ENCODE data around the gene LARP4. TPM values are rescaled to one million over a fixed set of nuclear protein-coding genes. Genes with fewer than 3 reads are reported as not detected.
"Not testable (repeated sequence)": the region's sequence is repeated elsewhere in the genome, so short reads cannot be mapped to it uniquely, and the experiment has no call there.

The LARP4 gene
- total and polyA plus RNA-seq, 9 of the 15 experiments (the other 6 are each of a cell fraction or from before 2014, with no cell fraction given): 31.6 to 84.5 (median 52.4) TPM

DNA sequence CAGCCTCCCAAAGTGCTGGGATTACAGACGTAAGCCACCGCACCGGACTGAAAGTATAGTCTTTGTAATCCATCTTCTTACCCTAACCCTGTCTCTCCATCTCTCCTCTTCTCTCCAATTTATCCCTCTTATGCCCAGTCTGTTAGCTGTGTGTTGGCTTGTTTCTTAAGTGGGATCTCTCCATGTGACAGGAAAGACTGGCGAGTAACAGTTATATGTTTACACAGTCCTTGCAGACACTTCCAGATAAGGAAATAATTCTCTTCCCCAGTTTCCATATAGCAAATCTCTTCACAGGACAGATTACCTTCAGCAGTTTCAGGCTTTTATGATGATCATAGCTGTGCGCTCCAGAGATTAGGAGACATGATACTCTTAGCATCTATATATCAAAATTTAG lies 88.1 kb downstream of the LARP4 start:
- Histone ChIP-seq H3K4me1 (replicated peaks in 1 of 2; ENCODE audit: control insufficient read depth in 2 of 2, insufficient read depth in 2 of 2, low read length in 2 of 2) (no peaks in the 10 kb centered on the region; a peak in 1 of 5 replicates), H3K9me1 (ENCODE audit: control insufficient read depth, insufficient read depth, low read length) (no peaks in the 10 kb centered on the region), H4K20me1 (replicated peaks; ENCODE audit: control insufficient read depth, insufficient read depth, low read length) (no peaks in the 10 kb centered on the region), H3K79me2 (ENCODE audit: control insufficient read depth, insufficient read depth, low read length) (no peaks in the 10 kb centered on the region), H3K27me3 (ENCODE audit: control insufficient read depth in 2 of 2, insufficient read depth in 2 of 2, low read length in 2 of 2) (no peaks in the 10 kb centered on the region), H3K27ac (ENCODE audit: extremely low read depth, low read depth, low read length) (no peak overlapping the region), H3K4me2 (ENCODE audit: insufficient read depth, low read length) (no peak overlapping the region), H3K36me3 (ENCODE audit: control insufficient read depth, insufficient read depth, low read length) (no peaks in the 10 kb centered on the region), H3K4me3 (no peak overlapping the region), H3K9me3 (replicated peaks; ENCODE audit: control insufficient read depth, insufficient read depth, low read depth, low read length) (0 out of 2 replicates have a peak, but pooled peaks cover 3% of the 10 kb centered on the region), H3K9ac (ENCODE audit: insufficient read depth in 1 of 2, low read depth in 2 of 2, low read length in 2 of 2) (no peak overlapping the region), H2AFZ (ENCODE audit: low read depth, low read length) (0 out of 2 replicates have a peak overlapping the region, but pooled peaks have one; percentile 51)
- no peak for FAIRE-seq
- in situ Hi-C loops (cut with MboI): no loop called here
- DNase-seq (ENCODE audit: extremely low read depth in 1 of 4, low spot score in 3 of 4): no peak
- CTCF ChIA-PET (ENCODE audit: low intra/inter-chr PET ratio): no interaction called here
- TF ChIP-seq NCOA2 (IDR thresholded peaks at IDR 0.05; ENCODE audit: partially characterized antibody in 2 of 2): no peak
- TF ChIP-seq FOXA3 (CRISPR knock-in tag; conservative IDR thresholded peaks at IDR 0.05 in 1 of 2, IDR thresholded peaks at IDR 0.05 in 1 of 2): 0 out of 4 replicates have a peak, but pooled peaks of 1 of the 2 experiments have one; percentile 32
- TF ChIP-seq, protein P1, sequence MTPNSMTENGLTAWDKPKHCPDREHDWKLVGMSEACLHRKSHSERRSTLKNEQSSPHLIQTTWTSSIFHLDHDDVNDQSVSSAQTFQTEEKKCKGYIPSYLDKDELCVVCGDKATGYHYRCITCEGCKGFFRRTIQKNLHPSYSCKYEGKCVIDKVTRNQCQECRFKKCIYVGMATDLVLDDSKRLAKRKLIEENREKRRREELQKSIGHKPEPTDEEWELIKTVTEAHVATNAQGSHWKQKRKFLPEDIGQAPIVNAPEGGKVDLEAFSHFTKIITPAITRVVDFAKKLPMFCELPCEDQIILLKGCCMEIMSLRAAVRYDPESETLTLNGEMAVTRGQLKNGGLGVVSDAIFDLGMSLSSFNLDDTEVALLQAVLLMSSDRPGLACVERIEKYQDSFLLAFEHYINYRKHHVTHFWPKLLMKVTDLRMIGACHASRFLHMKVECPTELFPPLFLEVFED (CRISPR knock-in tag; conservative IDR thresholded peaks at IDR 0.05): no peak
- 51% methylated on average over 5 of the region's 5 CpGs for WGBS (ENCODE audit: insufficient coverage, low coverage, missing lambda C conversion rate)
- POLR2A ChIA-PET: interaction anchor here (0.6 to 1.4 kb wide), 3 partner anchors 20 to 778 kb away, joined by 4 read pairs; no protein-coding TSS in a partner anchor
- no peak for ATAC-seq
- BruUV-seq (replicated peaks): no TSS peak
- intact Hi-C loops (cut with micrococcal nuclease): no loop called here

DNA sequence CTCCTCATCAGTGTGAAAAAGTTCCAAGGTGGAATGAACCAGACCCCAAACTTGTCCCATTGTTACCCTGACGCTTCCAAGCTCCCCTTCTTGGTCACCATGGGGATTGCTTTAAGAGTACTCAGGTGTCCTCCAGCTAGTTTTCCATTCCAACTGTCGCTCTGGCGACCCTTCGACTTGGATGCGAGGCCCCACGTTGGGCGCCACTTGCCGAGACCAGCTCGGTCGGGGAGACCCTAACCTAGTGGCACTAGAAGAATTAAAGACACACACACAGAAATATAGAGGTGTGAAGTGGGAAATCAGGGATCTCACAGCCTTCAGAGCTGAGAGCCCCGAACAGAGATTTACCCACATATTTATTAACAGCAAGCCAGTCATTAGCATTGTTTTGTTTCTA lies 97.4 kb downstream of the LARP4 start:
- H3K9me3 ChIP-seq (replicated peaks; ENCODE audit: control insufficient read depth, insufficient read depth, low read depth, low read length); intact Hi-C loops (cut with micrococcal nuclease); in situ Hi-C loops (cut with MboI); H3K79me2 ChIP-seq (ENCODE audit: control insufficient read depth, insufficient read depth, low read length); H3K36me3 ChIP-seq (ENCODE audit: control insufficient read depth, insufficient read depth, low read length); H4K20me1 ChIP-seq (replicated peaks; ENCODE audit: control insufficient read depth, insufficient read depth, low read length); ATAC-seq; H3K27ac ChIP-seq (ENCODE audit: extremely low read depth, low read depth, low read length); H3K4me2 ChIP-seq (ENCODE audit: insufficient read depth, low read length); H2AFZ ChIP-seq (ENCODE audit: low read depth, low read length); POLR2A ChIA-PET; FAIRE-seq; H3K27me3 ChIP-seq (ENCODE audit: control insufficient read depth in 2 of 2, insufficient read depth in 2 of 2, low read length in 2 of 2); BruUV-seq (replicated peaks); H3K4me1 ChIP-seq (replicated peaks in 1 of 2; ENCODE audit: control insufficient read depth in 2 of 2, insufficient read depth in 2 of 2, low read length in 2 of 2); H3K9me1 ChIP-seq (ENCODE audit: control insufficient read depth, insufficient read depth, low read length); H3K9ac ChIP-seq (ENCODE audit: insufficient read depth in 1 of 2, low read depth in 2 of 2, low read length in 2 of 2); CTCF ChIA-PET (ENCODE audit: low intra/inter-chr PET ratio); H3K4me3 ChIP-seq: not testable (repeated sequence)
- peak in 1 of 4 experiments; percentile 45 for DNase-seq (ENCODE audit: extremely low read depth in 1 of 4, low spot score in 3 of 4)
- WGBS (ENCODE audit: insufficient coverage, low coverage, missing lambda C conversion rate): 56% methylated on average over 11 of the region's 11 CpGs
- TF ChIP-seq, protein P2, sequence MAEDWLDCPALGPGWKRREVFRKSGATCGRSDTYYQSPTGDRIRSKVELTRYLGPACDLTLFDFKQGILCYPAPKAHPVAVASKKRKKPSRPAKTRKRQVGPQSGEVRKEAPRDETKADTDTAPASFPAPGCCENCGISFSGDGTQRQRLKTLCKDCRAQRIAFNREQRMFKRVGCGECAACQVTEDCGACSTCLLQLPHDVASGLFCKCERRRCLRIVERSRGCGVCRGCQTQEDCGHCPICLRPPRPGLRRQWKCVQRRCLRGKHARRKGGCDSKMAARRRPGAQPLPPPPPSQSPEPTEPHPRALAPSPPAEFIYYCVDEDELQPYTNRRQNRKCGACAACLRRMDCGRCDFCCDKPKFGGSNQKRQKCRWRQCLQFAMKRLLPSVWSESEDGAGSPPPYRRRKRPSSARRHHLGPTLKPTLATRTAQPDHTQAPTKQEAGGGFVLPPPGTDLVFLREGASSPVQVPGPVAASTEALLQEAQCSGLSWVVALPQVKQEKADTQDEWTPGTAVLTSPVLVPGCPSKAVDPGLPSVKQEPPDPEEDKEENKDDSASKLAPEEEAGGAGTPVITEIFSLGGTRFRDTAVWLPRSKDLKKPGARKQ (CRISPR knock-in tag; IDR thresholded peaks at IDR 0.05): 0 out of 2 replicates have a peak, but pooled peaks have one; percentile 24
- peak in 1 of 2 experiments; percentile 72; a peak in 1 of 3 replicates for TF ChIP-seq CBX3 (IDR thresholded peaks at IDR 0.05; ENCODE audit: borderline replicate concordance in 1 of 2, low read length in 2 of 2)
- TF ChIP-seq CBX5 (IDR thresholded peaks at IDR 0.05; ENCODE audit: borderline replicate concordance, low read depth): peak; percentile 87; the same call in 1 of the 2 replicates
- TF ChIP-seq ZEB2 (IDR thresholded peaks at IDR 0.05): 0 out of 2 replicates have a peak, but pooled peaks have one; percentile 23
- TF ChIP-seq ZNF445 (CRISPR knock-in tag; IDR thresholded peaks at IDR 0.05; ENCODE audit: low read depth): peak; percentile 81
- peak; percentile 93 for TF ChIP-seq TRIM28 (IDR thresholded peaks at IDR 0.05)
- peak; percentile 95 for TF ChIP-seq CBX1 (IDR thresholded peaks at IDR 0.05; ENCODE audit: low read depth)
- TF ChIP-seq, protein P3, sequence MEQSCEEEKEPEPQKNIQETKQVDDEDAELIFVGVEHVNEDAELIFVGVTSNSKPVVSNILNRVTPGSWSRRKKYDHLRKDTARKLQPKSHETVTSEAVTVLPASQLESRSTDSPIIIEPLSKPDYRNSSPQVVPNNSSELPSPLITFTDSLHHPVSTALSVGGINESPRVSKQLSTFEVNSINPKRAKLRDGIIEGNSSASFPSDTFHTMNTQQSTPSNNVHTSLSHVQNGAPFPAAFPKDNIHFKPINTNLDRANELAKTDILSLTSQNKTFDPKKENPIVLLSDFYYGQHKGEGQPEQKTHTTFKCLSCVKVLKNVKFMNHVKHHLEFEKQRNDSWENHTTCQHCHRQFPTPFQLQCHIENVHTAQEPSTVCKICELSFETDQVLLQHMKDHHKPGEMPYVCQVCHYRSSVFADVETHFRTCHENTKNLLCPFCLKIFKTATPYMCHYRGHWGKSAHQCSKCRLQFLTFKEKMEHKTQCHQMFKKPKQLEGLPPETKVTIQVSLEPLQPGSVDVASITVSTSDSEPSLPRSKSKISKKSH (CRISPR knock-in tag; IDR thresholded peaks at IDR 0.05): peak; percentile 46; the same call in 1 of the 2 replicates
